Ishikawa (cell line): ENCODE results near the gene MLLT3.

Experiments
- CEBPB ChIP-seq: IDR thresholded peaks from 2 replicates; pipeline ENCODE4 v1.6.1; 2012
- CREB1 ChIP-seq: IDR thresholded peaks from 2 replicates; pipeline ENCODE4 v1.6.1; 2012; ENCODE audit warnings: low read depth
- EGR1 ChIP-seq: IDR thresholded peaks from 2 replicates; pipeline ENCODE4 v1.6.1; 2012
- EP300 ChIP-seq: IDR thresholded peaks from 2 replicates; pipeline ENCODE4 v1.6.1; 2012; ENCODE audit warnings: borderline replicate concordance
- FOXM1 ChIP-seq: IDR thresholded peaks from 2 replicates; pipeline ENCODE4 v1.6.1; 2012; ENCODE audit warnings: low read depth, borderline replicate concordance
- NFIC ChIP-seq: IDR thresholded peaks from 2 replicates; pipeline ENCODE4 v1.6.1; 2012
- RAD21 ChIP-seq: IDR thresholded peaks from 2 replicates; pipeline ENCODE4 v1.6.1; 2012; ENCODE audit warnings: low read depth
- TAF1 ChIP-seq: IDR thresholded peaks from 2 replicates; pipeline ENCODE4 v1.6.1; 2012; ENCODE audit warnings: low read depth, mild to moderate bottlenecking
- TCF12 ChIP-seq: IDR thresholded peaks from 2 replicates; pipeline ENCODE4 v1.6.1; 2012; ENCODE audit warnings: low read depth
- TEAD4 ChIP-seq: IDR thresholded peaks from 2 replicates; pipeline ENCODE4 v1.6.1; 2012
- YY1 ChIP-seq: IDR thresholded peaks from 2 replicates; pipeline ENCODE4 v1.6.1; 2012; ENCODE audit warnings: low read depth
- ZBTB7A ChIP-seq: IDR thresholded peaks from 2 replicates; pipeline ENCODE4 v1.6.1; 2012; ENCODE audit warnings: low read depth
- TF ChIP-seq, protein P1 (sequence below): IDR thresholded peaks from 2 replicates; pipeline ENCODE4 v1.6.1; 2012
- TF ChIP-seq, protein P2 (sequence below): IDR thresholded peaks from 2 replicates; pipeline ENCODE4 v1.6.1; 2012; ENCODE audit warnings: low read depth, mild to moderate bottlenecking
- TF ChIP-seq, protein P3 (sequence below): IDR thresholded peaks from 2 replicates; pipeline ENCODE4 v1.6.1; 2012

MLLT3 gene

DNA sequence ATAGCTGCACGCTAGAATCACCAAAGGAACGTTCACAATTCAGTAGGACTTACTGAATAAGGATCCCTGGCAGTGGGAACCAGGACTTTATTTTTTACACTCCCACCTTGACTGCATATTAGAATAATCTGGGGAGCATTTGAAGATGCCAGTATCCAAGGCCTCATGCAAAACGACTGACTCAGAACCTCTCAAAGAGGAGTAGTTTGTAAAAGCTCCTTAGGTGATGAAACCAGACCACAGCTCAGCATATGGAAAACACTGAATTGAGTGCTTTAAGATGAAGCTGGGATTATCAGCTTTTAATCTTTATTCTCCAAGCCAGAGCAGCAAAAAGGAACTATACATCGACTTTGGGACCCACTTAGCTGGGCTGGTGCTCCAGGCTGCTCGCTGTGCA lies 288.3 kb downstream of the MLLT3 start:
- TF ChIP-seq CEBPB, result no peak
- TF ChIP-seq, protein P1, sequence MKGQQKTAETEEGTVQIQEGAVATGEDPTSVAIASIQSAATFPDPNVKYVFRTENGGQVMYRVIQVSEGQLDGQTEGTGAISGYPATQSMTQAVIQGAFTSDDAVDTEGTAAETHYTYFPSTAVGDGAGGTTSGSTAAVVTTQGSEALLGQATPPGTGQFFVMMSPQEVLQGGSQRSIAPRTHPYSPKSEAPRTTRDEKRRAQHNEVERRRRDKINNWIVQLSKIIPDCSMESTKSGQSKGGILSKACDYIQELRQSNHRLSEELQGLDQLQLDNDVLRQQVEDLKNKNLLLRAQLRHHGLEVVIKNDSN, result no peak
- TF ChIP-seq EP300, result no peak
- TF ChIP-seq, protein P2, sequence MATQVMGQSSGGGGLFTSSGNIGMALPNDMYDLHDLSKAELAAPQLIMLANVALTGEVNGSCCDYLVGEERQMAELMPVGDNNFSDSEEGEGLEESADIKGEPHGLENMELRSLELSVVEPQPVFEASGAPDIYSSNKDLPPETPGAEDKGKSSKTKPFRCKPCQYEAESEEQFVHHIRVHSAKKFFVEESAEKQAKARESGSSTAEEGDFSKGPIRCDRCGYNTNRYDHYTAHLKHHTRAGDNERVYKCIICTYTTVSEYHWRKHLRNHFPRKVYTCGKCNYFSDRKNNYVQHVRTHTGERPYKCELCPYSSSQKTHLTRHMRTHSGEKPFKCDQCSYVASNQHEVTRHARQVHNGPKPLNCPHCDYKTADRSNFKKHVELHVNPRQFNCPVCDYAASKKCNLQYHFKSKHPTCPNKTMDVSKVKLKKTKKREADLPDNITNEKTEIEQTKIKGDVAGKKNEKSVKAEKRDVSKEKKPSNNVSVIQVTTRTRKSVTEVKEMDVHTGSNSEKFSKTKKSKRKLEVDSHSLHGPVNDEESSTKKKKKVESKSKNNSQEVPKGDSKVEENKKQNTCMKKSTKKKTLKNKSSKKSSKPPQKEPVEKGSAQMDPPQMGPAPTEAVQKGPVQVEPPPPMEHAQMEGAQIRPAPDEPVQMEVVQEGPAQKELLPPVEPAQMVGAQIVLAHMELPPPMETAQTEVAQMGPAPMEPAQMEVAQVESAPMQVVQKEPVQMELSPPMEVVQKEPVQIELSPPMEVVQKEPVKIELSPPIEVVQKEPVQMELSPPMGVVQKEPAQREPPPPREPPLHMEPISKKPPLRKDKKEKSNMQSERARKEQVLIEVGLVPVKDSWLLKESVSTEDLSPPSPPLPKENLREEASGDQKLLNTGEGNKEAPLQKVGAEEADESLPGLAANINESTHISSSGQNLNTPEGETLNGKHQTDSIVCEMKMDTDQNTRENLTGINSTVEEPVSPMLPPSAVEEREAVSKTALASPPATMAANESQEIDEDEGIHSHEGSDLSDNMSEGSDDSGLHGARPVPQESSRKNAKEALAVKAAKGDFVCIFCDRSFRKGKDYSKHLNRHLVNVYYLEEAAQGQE, result no peak
- TF ChIP-seq CREB1, result no peak
- TF ChIP-seq NFIC, result no peak
- TF ChIP-seq, protein P3, sequence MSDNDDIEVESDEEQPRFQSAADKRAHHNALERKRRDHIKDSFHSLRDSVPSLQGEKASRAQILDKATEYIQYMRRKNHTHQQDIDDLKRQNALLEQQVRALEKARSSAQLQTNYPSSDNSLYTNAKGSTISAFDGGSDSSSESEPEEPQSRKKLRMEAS, result no peak
- TF ChIP-seq FOXM1, result no peak
- no peak for TF ChIP-seq RAD21
- TF ChIP-seq TEAD4, result no peak
- no peak for TF ChIP-seq EGR1
- no peak for TF ChIP-seq ZBTB7A

DNA sequence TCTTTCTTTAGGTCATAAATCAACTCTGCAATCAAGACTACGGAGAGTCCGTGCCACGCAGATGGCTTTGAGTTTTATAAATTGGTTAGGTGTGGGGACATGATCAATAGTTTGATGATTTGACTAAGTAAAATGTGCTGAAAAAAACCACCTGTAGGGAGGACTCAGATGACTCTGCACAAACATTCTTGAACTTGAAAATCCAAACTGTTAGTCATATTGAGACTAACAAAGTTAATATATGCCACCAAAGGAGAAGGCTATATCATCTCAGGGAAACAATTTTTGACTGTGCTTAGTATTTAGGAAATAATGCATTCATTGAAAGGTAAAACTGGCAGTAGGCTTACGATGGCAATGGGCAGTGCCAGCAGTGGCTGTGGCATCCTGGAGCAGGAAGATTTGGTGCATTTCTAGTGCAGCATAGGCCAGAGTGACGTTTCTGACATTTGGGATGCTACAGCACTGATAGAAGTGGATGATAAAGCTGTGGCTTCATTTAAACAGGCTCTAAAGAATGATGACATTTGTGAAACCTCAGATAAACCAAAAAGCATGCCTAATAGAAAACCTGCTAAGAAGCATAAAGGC lies 291.1 kb downstream of the MLLT3 start:
- TF ChIP-seq, protein P1, result no peak
- TF ChIP-seq, protein P3, result no peak
- TF ChIP-seq, protein P2, result no peak
- TF ChIP-seq RAD21 (no peak), YY1 (no peak), EGR1 (no peak), TEAD4 (no peak), TCF12 (no peak), CREB1 (no peak), FOXM1 (no peak), EP300 (no peak), ZBTB7A (no peak), NFIC (no peak), TAF1 (no peak), CEBPB (no peak)

DNA sequence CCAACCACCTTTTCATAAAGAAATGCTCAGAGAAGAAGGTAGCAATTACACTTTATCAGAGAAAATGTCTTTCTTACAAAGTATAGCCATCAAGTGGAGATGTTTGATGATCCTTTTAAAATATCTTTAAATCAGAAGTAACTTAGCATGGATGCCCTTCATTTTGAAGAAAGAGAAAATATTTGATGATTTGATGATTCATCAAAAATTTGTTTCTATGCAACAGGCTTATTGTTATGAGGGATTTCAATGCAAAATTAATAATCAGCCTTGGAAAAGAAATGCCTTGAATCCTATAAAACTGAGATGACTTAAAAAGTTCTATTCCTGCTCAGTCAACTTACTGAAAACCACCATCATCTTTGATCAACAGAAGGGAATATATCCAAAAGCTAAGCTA lies 291.6 kb downstream of the MLLT3 start:
- TF ChIP-seq FOXM1 (no peak), EGR1 (no peak), NFIC (no peak), EP300 (no peak), YY1 (no peak), CEBPB (no peak), ZBTB7A (no peak), RAD21 (no peak), CREB1 (no peak), TAF1 (no peak), TCF12 (no peak), TEAD4 (no peak)
- TF ChIP-seq, protein P2, result no peak
- TF ChIP-seq, protein P3, result no peak
- TF ChIP-seq, protein P1, result no peak

DNA sequence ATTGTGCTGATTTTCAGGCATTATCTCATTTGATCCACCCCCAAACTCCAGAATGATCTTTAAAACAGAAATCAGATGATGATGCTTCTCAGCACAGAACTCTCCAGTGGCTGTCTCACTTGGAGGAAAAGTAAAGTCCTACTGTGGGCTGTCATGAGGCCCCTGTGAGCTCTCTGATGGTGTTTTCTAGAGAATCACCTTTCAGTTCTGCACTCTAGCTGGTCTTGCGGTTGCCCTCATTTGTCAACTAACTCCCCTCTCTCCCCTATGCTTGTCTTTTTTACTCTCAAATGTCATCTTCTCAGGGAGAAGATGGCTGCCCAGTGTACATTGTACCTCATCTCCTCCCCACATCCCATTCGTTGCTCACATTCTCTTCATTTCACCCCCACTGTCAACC lies 295.8 kb downstream of the MLLT3 start:
- TF ChIP-seq EGR1, result no peak
- TF ChIP-seq, protein P1, result no peak
